WI38 (cell line): Measurements from ENCODE around the gene SLC4A4.

ENCODE experiments used
- H3K4me3 ChIP-seq: 2 replicates; pipeline ENCODE4 v1.5.1; 2011; ENCODE audit warnings: low read depth, mild to moderate bottlenecking, control low read depth, low read length
- CTCF ChIP-seq: IDR thresholded peaks from 2 replicates; pipeline ENCODE4 v1.5.1; 2012; ENCODE audit warnings: low read depth, mild to moderate bottlenecking, control low read depth, low read length

The SLC4A4 gene

GRCh38 chr4:71616168-71616811 lies 277.5 kb downstream of the SLC4A4 start:
- H3K4me3 ChIP-seq: no peak overlapping the region
- TF ChIP-seq CTCF: no peak
